ENCODE results near the gene CHRM2.

DNA sequence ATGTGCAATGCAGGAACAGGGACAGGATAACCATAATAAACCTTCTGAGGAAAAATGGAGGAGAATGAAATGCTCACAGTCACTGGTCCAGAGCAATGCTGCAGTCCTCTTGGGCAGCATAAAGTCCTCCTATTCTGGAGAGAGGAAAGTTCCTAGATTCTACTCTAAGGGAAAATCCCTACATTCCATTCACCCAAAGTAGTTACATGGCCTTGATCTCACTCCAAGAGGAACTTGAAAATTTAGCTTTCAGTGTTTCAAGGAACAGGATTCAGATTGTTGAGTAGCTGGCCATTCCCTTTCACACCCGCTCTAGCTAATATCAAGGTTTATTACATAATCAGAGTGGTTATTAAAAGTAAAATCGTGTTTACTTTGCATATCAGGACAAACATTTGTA is 168.3 kb downstream of the CHRM2 start:
- no peak for TF ChIP-seq POLR2AphosphoS5 (IDR thresholded peaks at IDR 0.05)
- TF ChIP-seq, protein P1, sequence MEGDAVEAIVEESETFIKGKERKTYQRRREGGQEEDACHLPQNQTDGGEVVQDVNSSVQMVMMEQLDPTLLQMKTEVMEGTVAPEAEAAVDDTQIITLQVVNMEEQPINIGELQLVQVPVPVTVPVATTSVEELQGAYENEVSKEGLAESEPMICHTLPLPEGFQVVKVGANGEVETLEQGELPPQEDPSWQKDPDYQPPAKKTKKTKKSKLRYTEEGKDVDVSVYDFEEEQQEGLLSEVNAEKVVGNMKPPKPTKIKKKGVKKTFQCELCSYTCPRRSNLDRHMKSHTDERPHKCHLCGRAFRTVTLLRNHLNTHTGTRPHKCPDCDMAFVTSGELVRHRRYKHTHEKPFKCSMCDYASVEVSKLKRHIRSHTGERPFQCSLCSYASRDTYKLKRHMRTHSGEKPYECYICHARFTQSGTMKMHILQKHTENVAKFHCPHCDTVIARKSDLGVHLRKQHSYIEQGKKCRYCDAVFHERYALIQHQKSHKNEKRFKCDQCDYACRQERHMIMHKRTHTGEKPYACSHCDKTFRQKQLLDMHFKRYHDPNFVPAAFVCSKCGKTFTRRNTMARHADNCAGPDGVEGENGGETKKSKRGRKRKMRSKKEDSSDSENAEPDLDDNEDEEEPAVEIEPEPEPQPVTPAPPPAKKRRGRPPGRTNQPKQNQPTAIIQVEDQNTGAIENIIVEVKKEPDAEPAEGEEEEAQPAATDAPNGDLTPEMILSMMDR (IDR thresholded peaks at IDR 0.05; ENCODE audit: poor library complexity, severe bottlenecking): no peak
- no peak for TF ChIP-seq EZH2 (IDR thresholded peaks at IDR 0.05; ENCODE audit: borderline replicate concordance, insufficient read depth, low read length, poor library complexity, severe bottlenecking)

Data from neural cell (in vitro differentiated cells).